Upper lobe of left lung (tissue), 6 donors: Measurements from ENCODE around the gene ARPC1A. TPM values are rescaled to one million over a fixed set of nuclear protein-coding genes. Genes with fewer than 3 reads are reported as not detected.

ENCODE experiments used
- ATAC-seq, 2 donors: fragments of 200-7000 bp; cut with Tn5 transposase; one replicate each; pipeline ENCODE4 v1.9.1; 2022; ENCODE audit warnings: mild to moderate bottlenecking in 2 of 2, moderate library complexity in 2 of 2; ENCODE audit not compliant: low FRiP score in 2 of 2
- DNase-seq, 2 donors: peaks; one replicate each; pipeline ENCODE4 v3.0.0-alpha.2; 2019 to 2020
- H3K27ac ChIP-seq, 4 donors: fragments of 200-600 bp; sonication (generic); one replicate each; pipeline ENCODE4 v1.5.1; 2016 to 2019
- H3K27me3 ChIP-seq, 4 donors: fragments of 200-600 bp; sonication (generic); one replicate each; pipeline ENCODE4 v1.5.1; 2017 to 2019
- H3K36me3 ChIP-seq, 4 donors: fragments of 200-600 bp; sonication (generic); one replicate each; pipeline ENCODE4 v1.5.1; 2016 to 2019
- H3K4me1 ChIP-seq, 4 donors: fragments of 200-600 bp; sonication (generic); one replicate each; pipeline ENCODE4 v1.5.1; 2018 to 2019
- H3K4me3 ChIP-seq, 4 donors: fragments of 200-600 bp; sonication (generic); one replicate each; pipeline ENCODE4 v1.5.1; 2017 to 2019; ENCODE audit warnings: mild to moderate bottlenecking in 2 of 4, moderate library complexity in 1 of 4
- H3K9me3 ChIP-seq, 4 donors: fragments of 200-600 bp; sonication (generic); one replicate each; pipeline ENCODE4 v1.5.1; 2018 to 2019
- EP300 ChIP-seq, 4 donors: sonication (generic); formaldehyde crosslinking; IDR thresholded peaks; one replicate each; pipeline ENCODE4 v1.5.1; 2017; ENCODE audit warnings: antibody characterized with exemption in 4 of 4, control low read depth in 2 of 4
- POLR2A ChIP-seq, 4 donors: fragments of 450-650 bp; IDR thresholded peaks; one replicate each; pipeline ENCODE4 v1.5.1; 2016 to 2017; ENCODE audit warnings: antibody characterized with exemption in 4 of 4, mild to moderate bottlenecking in 2 of 4
- POLR2AphosphoS5 ChIP-seq, 2 donors: sonication (generic); formaldehyde crosslinking; IDR thresholded peaks; one replicate each; pipeline ENCODE4 v1.5.1; 2017; ENCODE audit warnings: antibody characterized with exemption in 2 of 2
- WGBS, 2 donors: methylation state at CpG; one replicate each; pipeline ENCODE4 v1.1.5; 2017 to 2018; 5-methylcytosine and 5-hydroxymethylcytosine counted together
- total RNA-seq, 6 donors: library from RNA; depleted of rRNA in 4 of 6; stranded (reverse); fragments of >200 nt in 4 of 6; gene quantifications; one replicate each; pipeline versions ENCODE4 v1.1.0 to v1.2.1, GENCODE V29; 2016 to 2021
- TF ChIP-seq, protein P1 (sequence below), 6 experiments: fragments of 450-650 bp in 4 of 6; fragments of 200-600 bp in 2 of 6; sonication (generic) in 2 of 6; IDR thresholded peaks; one replicate each; pipeline ENCODE4 v1.5.1; 2016 to 2019; ENCODE audit warnings: antibody characterized with exemption in 6 of 6
- donor health status: DM: no; HTN: no; CAD: no; lungs with moderate emphysema.
- donor health status: DM: no; HTN: yes; CAD: no; lungs with severe emphysema.

Gene ARPC1A
- total RNA-seq, 6 donors from 2014 or later: 81.7 to 129 (median 122) TPM

DNA sequence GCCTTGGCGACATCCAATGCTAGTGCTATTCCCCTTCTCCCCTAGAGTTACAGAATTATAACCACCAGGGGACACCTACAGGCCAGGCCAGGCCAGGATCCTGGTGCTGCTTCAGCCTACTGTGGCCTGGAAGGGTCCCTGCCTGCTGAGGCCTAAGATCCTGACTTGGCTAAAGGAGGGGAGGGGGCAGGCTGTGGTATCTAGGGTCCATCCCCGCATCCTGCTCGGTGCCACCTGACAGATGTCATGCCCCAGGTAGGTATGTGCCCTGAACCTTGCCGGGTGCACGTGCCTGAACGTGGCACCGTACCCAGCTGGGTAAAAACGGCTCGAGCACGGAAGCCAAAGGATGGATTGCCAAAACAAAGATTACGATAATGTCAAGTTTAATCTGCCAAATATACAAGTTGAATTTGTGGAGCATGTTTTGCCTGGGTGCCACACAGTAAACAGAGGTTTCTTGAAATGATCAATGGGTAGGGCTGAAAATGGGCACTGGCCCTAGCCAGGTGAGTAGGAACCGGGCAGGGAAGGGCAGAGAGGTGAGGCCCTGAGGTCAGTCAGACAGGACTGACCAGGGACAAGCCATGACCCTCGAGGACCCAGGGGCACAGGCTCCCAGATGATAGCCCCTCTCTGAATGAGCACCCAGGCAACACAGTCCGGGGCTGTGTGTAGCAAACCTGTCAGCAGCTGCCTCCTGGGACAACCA, 70.1 kb downstream of the ARPC1A start:
- no peak for TF ChIP-seq POLR2AphosphoS5 (IDR thresholded peaks at IDR 0.05)
- TF ChIP-seq EP300 (IDR thresholded peaks at IDR 0.05): no peak
- TF ChIP-seq, protein P1, sequence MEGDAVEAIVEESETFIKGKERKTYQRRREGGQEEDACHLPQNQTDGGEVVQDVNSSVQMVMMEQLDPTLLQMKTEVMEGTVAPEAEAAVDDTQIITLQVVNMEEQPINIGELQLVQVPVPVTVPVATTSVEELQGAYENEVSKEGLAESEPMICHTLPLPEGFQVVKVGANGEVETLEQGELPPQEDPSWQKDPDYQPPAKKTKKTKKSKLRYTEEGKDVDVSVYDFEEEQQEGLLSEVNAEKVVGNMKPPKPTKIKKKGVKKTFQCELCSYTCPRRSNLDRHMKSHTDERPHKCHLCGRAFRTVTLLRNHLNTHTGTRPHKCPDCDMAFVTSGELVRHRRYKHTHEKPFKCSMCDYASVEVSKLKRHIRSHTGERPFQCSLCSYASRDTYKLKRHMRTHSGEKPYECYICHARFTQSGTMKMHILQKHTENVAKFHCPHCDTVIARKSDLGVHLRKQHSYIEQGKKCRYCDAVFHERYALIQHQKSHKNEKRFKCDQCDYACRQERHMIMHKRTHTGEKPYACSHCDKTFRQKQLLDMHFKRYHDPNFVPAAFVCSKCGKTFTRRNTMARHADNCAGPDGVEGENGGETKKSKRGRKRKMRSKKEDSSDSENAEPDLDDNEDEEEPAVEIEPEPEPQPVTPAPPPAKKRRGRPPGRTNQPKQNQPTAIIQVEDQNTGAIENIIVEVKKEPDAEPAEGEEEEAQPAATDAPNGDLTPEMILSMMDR (IDR thresholded peaks at IDR 0.05): no peak
- TF ChIP-seq POLR2A (IDR thresholded peaks at IDR 0.05): no peak

DNA sequence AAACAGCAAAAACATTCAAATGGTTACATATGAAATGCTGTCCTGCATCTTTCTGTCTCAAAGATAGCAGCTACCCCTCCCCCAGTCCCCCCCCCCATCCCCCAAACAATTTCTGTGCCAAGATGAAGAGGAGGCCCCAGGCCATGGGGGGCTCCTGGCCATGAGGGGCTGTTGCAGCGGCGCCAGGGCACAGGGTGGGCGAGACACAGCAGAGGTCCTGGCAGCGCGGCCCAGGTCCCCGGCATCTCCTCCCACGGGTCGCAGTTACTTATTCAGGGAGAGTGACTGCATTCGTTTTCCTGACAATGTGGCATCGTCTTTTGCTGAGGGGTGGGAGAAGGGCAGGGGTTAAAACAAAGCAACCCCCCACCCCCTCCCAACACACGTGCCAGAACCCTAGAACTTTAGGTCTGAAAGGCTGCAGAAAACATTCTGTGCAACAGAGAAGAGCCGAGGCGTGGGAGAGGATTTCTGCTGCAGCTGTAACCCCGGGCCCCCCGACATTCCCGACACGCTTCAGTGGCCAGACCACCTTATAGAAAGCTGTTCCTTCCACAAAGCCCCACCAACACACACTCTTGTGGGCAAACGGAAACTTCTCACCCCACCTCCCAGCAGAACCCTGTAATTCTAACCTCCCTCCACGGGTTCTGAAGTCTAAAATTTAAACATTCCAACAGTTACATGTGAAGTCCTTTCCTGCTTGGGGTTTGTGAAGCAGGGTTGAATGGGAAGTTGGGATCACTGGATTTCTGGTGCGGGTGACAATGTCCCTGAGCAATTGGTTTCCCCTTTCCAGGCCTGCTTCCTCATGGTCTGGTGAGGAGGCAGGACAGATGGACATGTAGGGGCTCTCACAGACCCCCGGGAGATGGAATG, 71.0 kb downstream of the ARPC1A start:
- 80 to 83% methylated on average over 16 to 21 of the region's 21 CpGs for WGBS, 2 donors
- ATAC-seq: no peak
- H3K9me3 ChIP-seq: no peaks in the 10 kb centered on the region
- H3K4me1 ChIP-seq: peaks cover 13 to 42% (median 34%) of the 10 kb centered on the region in 4 donors
- no peaks in the 10 kb centered on the region for H3K27me3 ChIP-seq
- TF ChIP-seq POLR2A (IDR thresholded peaks at IDR 0.05): no peak
- TF ChIP-seq POLR2AphosphoS5 (IDR thresholded peaks at IDR 0.05): no peak
- no peak for TF ChIP-seq EP300 (IDR thresholded peaks at IDR 0.05)
- TF ChIP-seq, protein P1 (IDR thresholded peaks at IDR 0.05): no peak
- H3K36me3 ChIP-seq: peaks cover 15 to 92% (median 77%) of the 10 kb centered on the region in 4 donors
- H3K4me3 ChIP-seq: no peak overlapping the region
- DNase-seq: no peak
- H3K27ac ChIP-seq: no peak overlapping the region

More for the DNA sequence above, 70.1 kb downstream of the ARPC1A start:
- WGBS, 2 donors: 91 to 94% methylated on average over 13 to 14 of the region's 14 CpGs
- ATAC-seq: no peak
- DNase-seq: no peak
- no peaks in the 10 kb centered on the region for H3K9me3 ChIP-seq
- no peaks in the 10 kb centered on the region for H3K27me3 ChIP-seq
- peaks cover 15 to 92% (median 77%) of the 10 kb centered on the region in 4 donors for H3K36me3 ChIP-seq
- H3K4me3 ChIP-seq: no peak overlapping the region
- H3K27ac ChIP-seq: no peak overlapping the region
- H3K4me1 ChIP-seq: peaks cover 13 to 42% (median 34%) of the 10 kb centered on the region in 4 donors

DNA sequence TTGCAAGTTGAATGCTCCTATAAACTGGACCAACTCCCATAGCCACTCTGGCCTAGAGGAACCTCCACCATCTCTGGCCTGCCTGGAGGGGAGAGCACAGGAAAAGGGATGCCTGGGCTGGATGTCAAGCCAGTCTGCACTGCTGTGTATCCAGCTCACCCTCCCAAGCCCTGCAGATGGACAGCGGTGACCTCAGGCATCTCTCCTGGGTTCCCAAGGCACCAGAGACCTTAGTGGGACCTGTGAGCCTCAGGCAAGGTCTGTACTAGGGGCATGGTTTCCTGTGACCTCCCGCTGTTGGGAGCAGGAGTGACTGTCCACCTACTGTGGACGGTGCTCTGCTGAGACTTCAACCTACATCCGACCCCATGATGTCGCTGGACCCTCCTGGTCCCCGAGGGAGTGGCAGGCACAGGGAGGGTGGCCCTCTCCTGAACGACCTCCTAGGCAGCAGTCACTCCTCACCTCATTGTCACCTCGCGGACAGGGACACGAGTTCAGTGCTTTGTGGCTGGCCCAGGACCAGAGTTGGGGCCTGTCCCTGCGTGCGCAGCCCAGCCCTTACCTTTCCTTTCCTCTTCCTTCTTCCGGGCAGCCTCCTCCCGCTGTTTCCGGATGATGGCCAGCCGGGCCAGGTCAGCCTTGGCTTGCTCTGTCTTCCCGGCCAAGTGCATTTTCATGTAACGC, 71.7 kb downstream of the ARPC1A start:
- WGBS, 2 donors: 83 to 87% methylated on average over 13 to 17 of the region's 18 CpGs
- TF ChIP-seq POLR2AphosphoS5 (IDR thresholded peaks at IDR 0.05) (peak in 1 of 2 donors; percentile 5), EP300 (IDR thresholded peaks at IDR 0.05) (no peak)
- Histone ChIP-seq H3K27me3 (no peaks in the 10 kb centered on the region), H3K4me1 (peaks cover 10 to 35% (median 29%) of the 10 kb centered on the region in 4 donors), H3K36me3 (peaks cover 15 to 92% (median 81%) of the 10 kb centered on the region in 4 donors), H3K9me3 (no peaks in the 10 kb centered on the region), H3K27ac (no peak overlapping the region), H3K4me3 (no peak overlapping the region)
- DNase-seq: no peak
- no peak for ATAC-seq

DNA sequence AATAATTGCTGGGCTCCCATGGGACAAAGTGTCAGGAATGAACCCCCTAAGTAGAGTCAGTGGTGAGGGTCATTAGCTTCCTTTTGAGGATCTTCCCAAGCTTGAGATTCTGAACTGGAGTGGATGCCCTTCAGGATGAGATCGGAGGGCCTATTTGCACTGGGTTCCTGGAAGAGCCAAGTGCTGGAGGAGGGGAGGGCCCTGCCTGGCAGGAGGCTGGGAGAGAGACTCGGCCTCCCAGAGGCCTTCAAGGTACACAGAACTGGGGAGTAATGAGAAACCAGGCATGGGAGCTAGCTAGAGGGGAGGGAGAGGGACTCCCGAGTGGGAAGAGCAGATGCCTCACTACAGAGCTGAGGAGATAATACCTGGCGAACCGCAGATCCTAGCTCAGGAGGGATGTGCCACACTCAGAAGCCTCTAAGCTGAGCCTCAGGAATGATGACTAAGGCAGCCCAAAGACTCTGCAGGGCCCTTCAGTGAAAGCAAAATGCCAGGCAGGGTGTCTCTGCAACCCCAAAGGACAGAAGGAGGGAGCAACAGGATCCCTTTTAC, 73.3 kb downstream of the ARPC1A start:
- Histone ChIP-seq H3K36me3 (peaks cover 18 to 100% (median 90%) of the 10 kb centered on the region in 4 donors), H3K4me3 (no peak overlapping the region), H3K9me3 (no peaks in the 10 kb centered on the region), H3K27me3 (no peaks in the 10 kb centered on the region), H3K27ac (peak overlapping the region in 1 of 4 donors; percentile 16), H3K4me1 (peaks cover 0 to 20% (median 17%) of the 10 kb centered on the region in 4 donors)
- 81 to 87% methylated on average over 5 of the region's 5 CpGs for WGBS, 2 donors
- TF ChIP-seq, protein P1 (IDR thresholded peaks at IDR 0.05): no peak
- no peak for TF ChIP-seq POLR2AphosphoS5 (IDR thresholded peaks at IDR 0.05)
- TF ChIP-seq EP300 (IDR thresholded peaks at IDR 0.05): no peak
- TF ChIP-seq POLR2A (IDR thresholded peaks at IDR 0.05): no peak
- no peak for ATAC-seq
- no peak for DNase-seq
